Keratinocyte (primary cell): ENCODE measurements around the gene MAVS. TPM values are rescaled to one million over a fixed set of nuclear protein-coding genes. Genes with fewer than 3 reads are reported as not detected.

Source experiments
- DNase-seq: peaks from one replicate; pipeline ENCODE4 v3.0.0-alpha.2; 2011; ENCODE audit warnings: low read depth, missing footprints, low spot score
- FAIRE-seq: peaks from 2 replicates; lab custom pipeline; 2011; peaks lifted over from hg19 to GRCh38; lab: Jason Lieb, UNC
- H2AFZ ChIP-seq: 2 replicates; pipeline ENCODE4 v1.6.0; 2012; ENCODE audit warnings: low read length, control low read depth, inconsistent platforms; ENCODE audit not compliant: control insufficient read depth
- H3K27ac ChIP-seq: 2 replicates; pipeline ENCODE4 v1.5.1; 2011; ENCODE audit warnings: low read length; ENCODE audit not compliant: control insufficient read depth, insufficient read depth
- H3K27me3 ChIP-seq: 3 replicates; pipeline ENCODE4 v1.6.0; 2011; ENCODE audit warnings: low read length; ENCODE audit not compliant: control insufficient read depth, insufficient read depth; ENCODE audit errors: extremely low read depth
- H3K36me3 ChIP-seq, 2 experiments: 2 replicates in 1 of 2; 3 replicates in 1 of 2; pipeline ENCODE4 v1.5.1; 2011; ENCODE audit warnings: low read length in 2 of 2, mild to moderate bottlenecking in 1 of 2; ENCODE audit not compliant: control insufficient read depth in 2 of 2, insufficient read depth in 2 of 2; ENCODE audit errors: extremely low read depth in 1 of 2
- H3K4me1 ChIP-seq: 3 replicates; pipeline ENCODE4 v1.5.1; 2011; ENCODE audit warnings: low read length; ENCODE audit not compliant: control insufficient read depth, insufficient read depth; ENCODE audit errors: extremely low read depth
- H3K4me2 ChIP-seq: 3 replicates; pipeline ENCODE4 v1.6.0; 2011; ENCODE audit warnings: low read depth, low read length; ENCODE audit not compliant: control insufficient read depth, insufficient read depth; ENCODE audit errors: extremely low read depth
- H3K4me3 ChIP-seq, 3 experiments: fragments of 200-600 bp in 1 of 3; sonication (generic) in 1 of 3; 2 replicates in 2 of 3; 3 replicates in 1 of 3; pipeline ENCODE4 v1.5.1; 2011 to 2016; ENCODE audit warnings: low read length in 3 of 3, mild to moderate bottlenecking in 3 of 3, control low read depth in 2 of 3, inconsistent platforms in 1 of 3, low read depth in 1 of 3, mixed read lengths in 1 of 3, mixed run types in 1 of 3, moderate library complexity in 1 of 3; ENCODE audit not compliant: control insufficient read depth in 2 of 3, insufficient read depth in 2 of 3; ENCODE audit errors: extremely low read depth in 1 of 3
- H3K79me2 ChIP-seq: 2 replicates; pipeline ENCODE4 v1.6.0; 2012; ENCODE audit warnings: low read length; ENCODE audit not compliant: control insufficient read depth, insufficient read depth
- H3K9ac ChIP-seq: 3 replicates; pipeline ENCODE4 v1.6.0; 2011; ENCODE audit warnings: low read length; ENCODE audit not compliant: control insufficient read depth, insufficient read depth; ENCODE audit errors: extremely low read depth
- H3K9me1 ChIP-seq: 3 replicates; pipeline ENCODE4 v1.6.0; 2011; ENCODE audit warnings: low read length; ENCODE audit not compliant: control insufficient read depth, insufficient read depth; ENCODE audit errors: extremely low read depth
- H3K9me3 ChIP-seq: 2 replicates; pipeline ENCODE4 v1.5.1; 2012; ENCODE audit warnings: low read depth, low read length; ENCODE audit not compliant: control insufficient read depth
- H4K20me1 ChIP-seq: 3 replicates; pipeline ENCODE4 v1.6.0; 2011; ENCODE audit warnings: low read length; ENCODE audit not compliant: control insufficient read depth, insufficient read depth; ENCODE audit errors: extremely low read depth
- EZH2 ChIP-seq: IDR thresholded peaks from one replicate; pipeline ENCODE4 v1.6.1; 2012; ENCODE audit warnings: inconsistent platforms, mild to moderate bottlenecking, low read length, moderate library complexity
- dilution Hi-C: fragments of 300-500 bp; cut with MboI; formaldehyde crosslinking; loops from one replicate; pipeline ENCODE4 v1.7.0; 2020; ENCODE audit warnings: low sequenced_read_pairs; ENCODE audit not compliant: extremely low pct_ligation_motif_present
- polyA minus RNA-seq, 3 experiments: library from RNA; depleted of rRNA, polyadenylated mRNA; stranded (reverse); fragments of >200 nt; gene quantifications; 1 replicate in 1 of 3; 2 replicates in 1 of 3; 3 replicates in 1 of 3; pipeline ENCODE4 v1.2.3, GENCODE V29; 2011
- polyA plus RNA-seq, 5 experiments: library from polyadenylated mRNA; depleted of rRNA in 3 of 5; stranded (reverse) in 3 of 5; stranded (forward) in 1 of 5; unstranded in 1 of 5; fragments of >200 nt; gene quantifications; 1 replicate in 1 of 5; 2 replicates in 3 of 5; 3 replicates in 1 of 5; pipeline versions ENCODE4 v1.2.1 to v1.2.3, GENCODE V29; 2011 to 2012; ENCODE audit warnings: missing spikeins in 2 of 5, low read depth in 1 of 5, low replicate concordance in 1 of 5
- TF ChIP-seq, protein P1 (sequence below), 3 experiments: IDR thresholded peaks in 1 of 3; conservative IDR thresholded peaks in 1 of 3; optimal IDR thresholded peaks in 1 of 3; 2 replicates in 2 of 3; 3 replicates in 1 of 3; pipeline versions ENCODE3 to v1.5.1; 2011; ENCODE audit warnings: low read length in 3 of 3, mild to moderate bottlenecking in 3 of 3, moderate library complexity in 2 of 3, control low read depth in 1 of 3, inconsistent platforms in 1 of 3; ENCODE audit not compliant: insufficient read depth in 2 of 3; ENCODE audit errors: extremely low read depth in 1 of 3

The MAVS gene
- polyA plus RNA-seq = 15.1 to 17.2 TPM (median 17.1 TPM) in 3 replicates
- 3.3 TPM for polyA plus RNA-seq (2011; ENCODE audit: low read depth)
- 14.2 and 15.5 TPM in 2 replicates for polyA plus RNA-seq (2011; cell fraction: cytosol; rRNA removed)
- 36.0 and 44.7 TPM in 2 replicates for polyA plus RNA-seq (2011; cell fraction: nucleus; rRNA removed)
- 10.8 and 20.9 TPM in 2 replicates for polyA plus RNA-seq (2012; ENCODE audit: low replicate concordance)
- polyA minus RNA-seq = 33.8 to 60.2 TPM (median 36.5 TPM) in 3 replicates
- polyA minus RNA-seq (2011; cell fraction: cytosol; rRNA and poly(A)+ RNA removed) = 26.3 TPM
- 21.2 and 32.6 TPM in 2 replicates for polyA minus RNA-seq (2011; cell fraction: nucleus; rRNA and poly(A)+ RNA removed)

DNA sequence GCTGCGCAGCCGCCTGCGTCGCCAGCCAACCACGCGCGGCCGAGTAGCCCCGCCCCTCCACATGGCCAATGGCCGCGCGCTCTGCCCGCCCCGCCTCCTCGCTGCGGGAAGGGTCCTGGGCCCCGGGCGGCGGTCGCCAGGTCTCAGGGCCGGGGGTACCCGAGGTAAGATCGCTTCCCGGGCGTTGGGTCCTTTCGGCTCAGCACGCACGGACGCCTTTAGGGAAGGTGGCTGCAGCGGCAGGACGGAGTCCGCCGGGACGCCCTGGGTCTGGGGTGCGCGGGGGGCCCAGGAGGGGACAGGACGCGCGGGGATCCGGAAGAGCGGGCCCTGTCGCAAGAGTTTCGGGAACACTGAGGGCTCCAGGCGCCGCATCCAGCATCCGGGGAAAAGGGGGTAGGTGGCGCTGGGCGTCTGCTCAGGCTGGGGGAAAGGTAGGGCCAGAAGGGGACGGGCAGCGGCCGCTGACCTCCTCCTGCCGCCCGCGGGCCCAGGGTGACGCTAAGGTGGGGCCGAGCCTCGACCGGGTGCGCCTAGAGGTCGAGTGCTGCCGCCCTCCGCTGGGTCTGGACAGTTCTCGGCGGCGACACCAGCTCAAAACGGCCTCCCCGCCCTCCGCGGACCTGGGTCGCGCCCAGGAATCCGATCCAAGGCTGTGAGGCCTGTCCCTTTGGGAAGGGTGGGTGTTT is at the start of gene MAVS:
MAVS (plus strand) TSS at position 95 of the 689 bp plus-strand sequence. CDS start 7,791 bp downstream, outside the sequence.
- no peak for FAIRE-seq
- Histone ChIP-seq H3K9me1 (no peaks in the 10 kb centered on the region), H3K36me3 (peaks cover 0 to 3% of the 10 kb centered on the region in 2 experiments), H3K4me1 (peaks cover 18% of the 10 kb centered on the region), H3K27me3 (no peaks in the 10 kb centered on the region), H3K79me2 (peaks cover 31% of the 10 kb centered on the region), H3K9ac (peak within 1 kb of the TSS; percentile 80), H3K4me3 (peak within 1 kb of the TSS; percentile 68 to 98 (median 73)), H3K9me3 (no peaks in the 10 kb centered on the region), H3K4me2 (peak within 1 kb of the TSS; percentile 89), H3K27ac (peak within 1 kb of the TSS; percentile 73), H2AFZ (peak within 1 kb of the TSS; percentile 71), H4K20me1 (no peaks in the 10 kb centered on the region)
- dilution Hi-C loops = no loop called here
- no peak for DNase-seq
- TF ChIP-seq, protein P1, sequence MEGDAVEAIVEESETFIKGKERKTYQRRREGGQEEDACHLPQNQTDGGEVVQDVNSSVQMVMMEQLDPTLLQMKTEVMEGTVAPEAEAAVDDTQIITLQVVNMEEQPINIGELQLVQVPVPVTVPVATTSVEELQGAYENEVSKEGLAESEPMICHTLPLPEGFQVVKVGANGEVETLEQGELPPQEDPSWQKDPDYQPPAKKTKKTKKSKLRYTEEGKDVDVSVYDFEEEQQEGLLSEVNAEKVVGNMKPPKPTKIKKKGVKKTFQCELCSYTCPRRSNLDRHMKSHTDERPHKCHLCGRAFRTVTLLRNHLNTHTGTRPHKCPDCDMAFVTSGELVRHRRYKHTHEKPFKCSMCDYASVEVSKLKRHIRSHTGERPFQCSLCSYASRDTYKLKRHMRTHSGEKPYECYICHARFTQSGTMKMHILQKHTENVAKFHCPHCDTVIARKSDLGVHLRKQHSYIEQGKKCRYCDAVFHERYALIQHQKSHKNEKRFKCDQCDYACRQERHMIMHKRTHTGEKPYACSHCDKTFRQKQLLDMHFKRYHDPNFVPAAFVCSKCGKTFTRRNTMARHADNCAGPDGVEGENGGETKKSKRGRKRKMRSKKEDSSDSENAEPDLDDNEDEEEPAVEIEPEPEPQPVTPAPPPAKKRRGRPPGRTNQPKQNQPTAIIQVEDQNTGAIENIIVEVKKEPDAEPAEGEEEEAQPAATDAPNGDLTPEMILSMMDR (optimal IDR thresholded peaks at IDR 0.05 in 1 of 3, IDR thresholded peaks at IDR 0.05 in 1 of 3, conservative IDR thresholded peaks at IDR 0.05 in 1 of 3; ENCODE audit: extremely low read depth in 1 of 3, insufficient read depth in 2 of 3, low read length in 3 of 3) = peak in 1 of 3 experiments; percentile 10
- no peak for TF ChIP-seq EZH2

DNA sequence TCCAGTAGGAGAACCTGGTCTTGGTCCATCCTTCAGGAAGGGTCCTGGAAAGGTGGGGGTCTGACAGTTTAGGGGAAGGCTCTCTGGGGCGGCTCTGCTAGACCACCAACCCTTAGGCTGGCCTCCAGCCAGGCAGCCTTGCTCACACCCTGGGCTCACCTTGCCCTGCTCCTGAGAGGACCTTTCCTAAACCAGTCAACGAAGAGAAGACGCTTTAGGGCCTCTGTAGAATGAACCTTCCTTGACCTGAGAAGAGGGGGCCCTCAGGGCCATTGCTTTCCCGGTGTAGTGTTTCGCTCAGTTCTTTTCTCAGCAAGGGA is 49.4 kb upstream of the MAVS start:
- dilution Hi-C loops = no loop called here
- H3K27me3 ChIP-seq = no peaks in the 10 kb centered on the region
- no peak overlapping the region for H2AFZ ChIP-seq
- FAIRE-seq = no peak
- peak overlapping the region; percentile 97 for H3K4me2 ChIP-seq
- H3K9me1 ChIP-seq = no peaks in the 10 kb centered on the region
- peaks cover 32% of the 10 kb centered on the region for H3K79me2 ChIP-seq
- TF ChIP-seq, protein P1 (optimal IDR thresholded peaks at IDR 0.05 in 1 of 3, IDR thresholded peaks at IDR 0.05 in 1 of 3, conservative IDR thresholded peaks at IDR 0.05 in 1 of 3; ENCODE audit: extremely low read depth in 1 of 3, insufficient read depth in 2 of 3, low read length in 3 of 3) = no peak
- no peak for TF ChIP-seq EZH2
- H3K4me3 ChIP-seq = peak overlapping the region; percentile 74 to 90 (median 86)
- peaks cover 47% of the 10 kb centered on the region for H3K4me1 ChIP-seq
- peak overlapping the region; percentile 84 for H3K27ac ChIP-seq
- H3K9me3 ChIP-seq = no peaks in the 10 kb centered on the region
- H4K20me1 ChIP-seq = no peaks in the 10 kb centered on the region
- H3K36me3 ChIP-seq = peaks cover 20 to 40% of the 10 kb centered on the region in 2 experiments
- DNase-seq = no peak
- peak overlapping the region; percentile 88 for H3K9ac ChIP-seq
